ENCODE measurements around the gene HOXB8. TPM values are rescaled to one million over a fixed set of nuclear protein-coding genes. Genes with fewer than 3 reads are reported as not detected.

HOXB8 gene
- total RNA-seq, 2 donors from 2014 or later, result not detected

DNA sequence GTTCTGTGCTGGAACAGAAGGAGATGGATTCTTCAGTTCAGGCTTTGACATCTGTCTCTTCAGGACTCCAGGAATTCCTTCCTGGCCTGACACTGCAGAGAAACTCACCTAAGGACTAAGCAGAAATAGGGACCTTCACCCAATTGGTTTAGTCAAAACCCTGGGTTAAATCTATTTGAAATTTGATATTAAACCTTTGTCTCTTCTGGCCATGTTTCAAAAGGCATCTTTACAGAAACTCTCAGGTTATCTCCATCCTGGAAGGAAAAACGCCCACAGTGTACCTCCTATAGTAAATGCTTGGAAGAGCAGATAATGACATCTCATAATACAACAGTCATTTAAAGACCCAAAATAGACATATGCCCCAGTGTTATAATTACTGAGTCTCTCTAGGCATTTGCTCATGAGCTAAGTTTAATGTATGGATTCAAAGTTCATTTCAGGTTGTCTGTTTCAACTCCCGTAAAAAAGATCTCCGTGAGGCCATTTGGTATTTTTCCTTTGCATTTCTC, 31.3 kb downstream of the HOXB8 start:
- no peaks in the 10 kb centered on the region for H3K36me3 Mint-ChIP-seq (ENCODE audit: low read depth)
- peaks cover 26% of the 10 kb centered on the region for H3K4me1 Mint-ChIP-seq
- no peaks in the 10 kb centered on the region for H3K9me3 Mint-ChIP-seq
- H3K4me3 Mint-ChIP-seq, result peak overlapping the region; percentile 85
- peaks cover 73% of the 10 kb centered on the region for H3K27me3 Mint-ChIP-seq
- no peak overlapping the region for H3K27ac Mint-ChIP-seq
- no peak for ATAC-seq (replicated peaks)

DNA sequence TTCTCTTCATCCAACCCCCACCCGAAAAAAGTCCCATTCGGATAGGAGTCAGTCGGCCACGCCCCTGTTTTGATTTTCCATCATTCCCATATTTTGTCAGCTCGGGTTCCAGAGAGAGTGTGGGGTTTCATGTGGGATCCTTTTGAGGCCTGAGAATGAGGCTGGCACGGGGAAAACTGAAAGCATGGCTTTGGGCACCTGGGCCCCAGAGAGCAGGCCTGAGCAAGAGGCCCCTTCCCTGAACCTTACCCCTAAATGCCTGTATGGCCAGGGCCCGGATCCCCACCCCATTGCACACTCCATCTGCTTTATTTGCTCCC, 32.4 kb downstream of the HOXB8 start:
- no peaks in the 10 kb centered on the region for H3K9me3 Mint-ChIP-seq
- peaks cover 64% of the 10 kb centered on the region for H3K27me3 Mint-ChIP-seq
- H3K4me1 Mint-ChIP-seq, result peaks cover 26% of the 10 kb centered on the region
- peak overlapping the region; percentile 91 for H3K4me3 Mint-ChIP-seq
- H3K27ac Mint-ChIP-seq, result no peak overlapping the region
- no peaks in the 10 kb centered on the region for H3K36me3 Mint-ChIP-seq (ENCODE audit: low read depth)
- ATAC-seq (replicated peaks), result no peak

DNA sequence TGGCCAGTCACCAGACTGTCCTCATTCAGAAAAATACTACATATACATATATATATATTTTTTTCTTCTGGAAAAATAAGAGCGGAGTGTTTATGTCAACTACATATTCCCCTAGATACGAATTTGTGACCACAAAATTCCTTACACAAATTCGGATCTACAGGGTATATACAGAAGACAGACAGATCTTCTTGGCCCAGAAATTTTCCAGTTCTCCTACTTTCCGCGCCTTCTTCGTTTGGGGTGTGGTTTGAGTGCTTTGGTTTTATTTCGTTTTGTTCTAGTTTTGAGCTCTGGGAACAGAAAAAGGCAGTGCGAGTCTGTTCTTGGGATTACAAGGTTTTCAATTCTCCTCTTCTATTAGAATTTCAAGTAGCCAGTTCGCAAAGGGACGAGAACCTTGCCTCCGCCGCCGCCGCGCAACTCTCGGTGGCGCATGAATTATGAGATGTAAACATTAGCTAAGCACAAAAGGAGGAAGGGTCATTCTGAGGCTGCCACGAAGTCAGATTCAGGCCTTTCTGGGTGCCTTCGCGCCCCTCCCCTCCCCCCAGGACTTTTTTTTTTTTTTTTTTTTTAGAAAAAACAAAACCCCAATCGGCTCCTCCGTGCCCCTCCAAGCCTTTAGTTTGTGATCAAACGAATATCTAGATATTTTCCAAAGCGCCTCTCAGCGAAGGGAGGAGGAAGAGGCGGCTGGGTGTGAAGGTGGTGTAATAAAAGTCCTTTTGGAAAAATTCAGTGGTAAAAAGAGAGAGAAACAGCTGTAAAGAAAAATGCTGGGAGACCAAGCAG, 35.1 kb downstream of the HOXB8 start:
- Mint-ChIP-seq H3K4me1 (peaks cover 12% of the 10 kb centered on the region), H3K4me3 (peak overlapping the region; percentile 91), H3K9me3 (no peaks in the 10 kb centered on the region), H3K27ac (no peak overlapping the region), H3K36me3 (ENCODE audit: low read depth) (no peaks in the 10 kb centered on the region), H3K27me3 (peaks cover 41% of the 10 kb centered on the region)
- ATAC-seq (replicated peaks), result no peak

DNA sequence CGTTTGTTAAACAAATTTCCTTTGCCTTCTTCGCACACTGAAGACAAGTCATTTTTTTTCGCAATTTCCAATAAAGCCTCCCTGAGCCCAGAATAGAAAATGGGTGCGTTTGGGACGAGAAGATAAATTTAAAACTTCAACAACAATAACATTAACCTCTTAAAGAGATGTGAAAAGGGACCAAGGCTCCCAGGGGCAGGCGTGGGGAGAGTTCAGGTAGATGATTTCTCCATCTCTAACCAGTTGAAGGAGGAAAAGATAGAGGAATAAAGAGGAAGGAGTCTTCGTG, 35.7 kb downstream of the HOXB8 start:
- Mint-ChIP-seq H3K36me3 (ENCODE audit: low read depth) (no peaks in the 10 kb centered on the region), H3K27me3 (peaks cover 40% of the 10 kb centered on the region), H3K9me3 (no peaks in the 10 kb centered on the region), H3K4me3 (peak overlapping the region; percentile 91), H3K27ac (peak overlapping the region; percentile 84), H3K4me1 (peaks cover 9% of the 10 kb centered on the region)
- ATAC-seq (replicated peaks), result no peak

DNA sequence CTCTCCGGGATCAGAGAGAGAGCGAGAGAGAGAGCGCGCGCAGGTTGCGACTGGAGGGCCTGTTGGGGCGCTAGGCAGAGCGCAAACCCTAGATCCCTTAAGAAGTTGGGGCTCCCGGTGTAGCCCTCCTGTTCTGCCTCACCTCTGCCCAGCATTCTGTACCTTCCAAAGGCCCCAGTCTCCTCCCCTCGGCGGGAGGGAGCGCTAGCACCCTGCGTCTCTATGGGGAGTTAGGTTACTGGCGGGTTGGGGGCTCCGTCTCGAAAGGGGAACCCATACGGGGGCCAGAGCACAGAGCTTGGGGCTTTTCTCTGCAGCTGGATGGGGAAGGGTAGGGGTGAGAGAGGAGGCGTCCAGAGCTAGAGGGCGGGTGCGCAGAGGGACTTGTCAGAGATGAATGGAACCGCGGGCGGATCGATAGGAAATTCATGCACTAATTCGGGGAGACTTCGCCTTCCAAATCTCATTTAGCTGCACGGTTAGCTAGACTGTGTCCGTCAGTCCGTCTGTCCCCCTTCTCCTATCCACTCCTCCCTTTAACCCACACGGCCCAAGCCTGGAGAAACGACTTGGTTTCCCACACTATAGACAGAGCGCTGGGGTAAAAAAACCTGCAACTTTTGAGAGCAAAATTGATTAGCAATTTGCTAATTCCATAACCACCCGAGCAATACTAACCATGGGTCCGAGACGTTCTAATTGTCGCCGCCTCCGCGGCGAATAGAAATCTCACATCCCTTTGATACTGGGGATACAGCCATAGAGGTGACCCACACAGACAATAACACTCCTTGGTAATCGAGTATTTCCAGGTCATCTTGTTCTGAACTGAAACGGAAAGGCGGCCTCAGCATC, 36.2 kb downstream of the HOXB8 start:
- ATAC-seq (replicated peaks), result peak; percentile 77
- Mint-ChIP-seq H3K9me3 (no peaks in the 10 kb centered on the region), H3K4me1 (peaks cover 9% of the 10 kb centered on the region), H3K27ac (peak overlapping the region; percentile 84), H3K4me3 (peak overlapping the region; percentile 91), H3K27me3 (peaks cover 36% of the 10 kb centered on the region), H3K36me3 (ENCODE audit: low read depth) (no peaks in the 10 kb centered on the region)

GRCh38 chr17:48577946-48578615, 37.0 kb downstream of the HOXB8 start, which contains the start of gene HOXB4:
TSS of gene HOXB4 (minus strand) at chr17:48578350. CDS start at chr17:48578319, 31 bp downstream.
- Mint-ChIP-seq H3K4me1 (peaks cover 9% of the 10 kb centered on the region), H3K27ac (peak within 1 kb of the TSS; percentile 84)

GRCh38 chr17:48577330-48577945, 37.7 kb downstream of the HOXB8 start:
- H3K4me1 Mint-ChIP-seq, result peaks cover 9% of the 10 kb centered on the region
- peak overlapping the region; percentile 50 for H3K27ac Mint-ChIP-seq
- H3K27me3 Mint-ChIP-seq, result peaks cover 25% of the 10 kb centered on the region

More at GRCh38 chr17:48577946-48578615, 37.0 kb downstream of the HOXB8 start, which contains the start of gene HOXB4:
- no peaks in the 10 kb centered on the region for H3K36me3 Mint-ChIP-seq (ENCODE audit: low read depth)
- peak within 1 kb of the TSS; percentile 91 for H3K4me3 Mint-ChIP-seq
- no peaks in the 10 kb centered on the region for H3K9me3 Mint-ChIP-seq
- peak; percentile 88 for ATAC-seq (replicated peaks)
- H3K27me3 Mint-ChIP-seq, result peaks cover 31% of the 10 kb centered on the region

GRCh38 chr17:48576479-48577309, 38.4 kb downstream of the HOXB8 start:
- peaks cover 9% of the 10 kb centered on the region for H3K4me1 Mint-ChIP-seq
- H3K9me3 Mint-ChIP-seq, result no peaks in the 10 kb centered on the region
- no peaks in the 10 kb centered on the region for H3K36me3 Mint-ChIP-seq (ENCODE audit: low read depth)
- H3K27me3 Mint-ChIP-seq, result peaks cover 23% of the 10 kb centered on the region
- ATAC-seq (replicated peaks), result no peak
- H3K4me3 Mint-ChIP-seq, result peak overlapping the region; percentile 91
- no peak overlapping the region for H3K27ac Mint-ChIP-seq

More at GRCh38 chr17:48577330-48577945, 37.7 kb downstream of the HOXB8 start:
- ATAC-seq (replicated peaks), result peak; percentile 1
- Mint-ChIP-seq H3K36me3 (ENCODE audit: low read depth) (no peaks in the 10 kb centered on the region), H3K9me3 (no peaks in the 10 kb centered on the region), H3K4me3 (peak overlapping the region; percentile 91)

DNA sequence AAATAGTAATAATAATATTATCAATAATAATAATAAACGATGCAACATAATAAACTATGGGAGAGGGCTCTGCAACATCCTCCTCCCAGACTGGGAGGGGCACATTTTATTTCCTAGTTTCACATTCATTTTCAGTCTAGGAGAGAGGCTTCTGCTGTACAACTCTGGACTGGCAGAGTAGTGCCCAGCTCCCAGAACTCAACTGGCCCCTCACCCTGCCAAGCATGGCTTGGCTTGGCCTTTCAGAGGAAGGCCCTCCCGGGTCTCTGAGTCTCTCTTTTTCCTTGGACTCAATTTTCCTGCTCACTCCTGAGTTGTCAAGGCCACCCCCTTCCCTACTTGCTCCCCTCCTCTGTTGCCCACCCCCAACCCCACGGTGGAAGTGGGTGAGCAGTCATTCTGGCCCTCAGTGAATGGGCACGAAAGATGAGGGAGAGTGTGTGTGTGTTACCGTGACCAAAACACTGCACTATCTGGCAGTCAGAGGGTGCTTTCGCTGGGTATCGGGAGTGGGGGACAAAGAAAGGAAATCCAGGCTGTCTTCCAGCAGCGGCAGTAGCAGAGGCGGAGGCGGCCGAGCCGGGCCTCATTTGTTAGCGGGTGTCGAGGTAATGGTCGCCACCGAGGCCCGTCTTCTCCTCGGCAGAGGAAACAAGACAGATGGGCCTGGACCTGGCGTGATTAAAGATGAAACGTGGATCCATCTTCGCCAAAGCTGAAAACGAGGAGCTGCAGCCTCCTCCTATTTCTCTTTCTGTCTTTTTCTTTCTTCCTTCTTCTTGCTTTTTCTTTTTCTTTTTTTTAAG, 39.2 kb downstream of the HOXB8 start:
- Mint-ChIP-seq H3K9me3 (no peaks in the 10 kb centered on the region), H3K27me3 (peaks cover 19% of the 10 kb centered on the region), H3K36me3 (ENCODE audit: low read depth) (no peaks in the 10 kb centered on the region), H3K4me3 (no peak overlapping the region), H3K27ac (no peak overlapping the region), H3K4me1 (peaks cover 9% of the 10 kb centered on the region)
- no peak for ATAC-seq (replicated peaks)

DNA sequence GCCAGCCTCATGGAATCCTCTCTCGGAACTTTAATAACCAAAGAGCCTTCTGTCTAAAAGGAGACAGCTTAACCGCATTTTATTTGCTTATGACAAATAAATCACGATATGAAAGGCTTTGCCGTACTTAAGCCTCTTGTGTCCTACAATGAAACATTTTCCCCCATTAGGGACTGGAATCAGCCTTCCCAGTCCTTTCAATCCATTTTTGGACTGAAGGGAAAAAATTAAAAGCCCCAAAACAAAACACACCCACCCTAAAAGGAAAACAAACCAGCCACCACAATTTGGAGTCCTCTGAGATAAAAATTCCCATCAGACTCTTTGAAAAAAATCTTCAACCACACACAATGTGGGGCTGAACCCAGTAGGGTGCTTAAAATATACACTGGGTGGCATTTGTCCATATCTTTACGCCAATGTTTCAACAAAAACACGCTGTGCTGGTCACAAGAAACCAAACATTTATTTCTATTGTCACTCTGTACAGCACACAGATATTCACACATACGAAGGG, 40.0 kb downstream of the HOXB8 start:
- ATAC-seq (replicated peaks), result no peak
- Mint-ChIP-seq H3K27ac (no peak overlapping the region), H3K36me3 (ENCODE audit: low read depth) (no peaks in the 10 kb centered on the region), H3K4me1 (peaks cover 9% of the 10 kb centered on the region), H3K9me3 (no peaks in the 10 kb centered on the region), H3K27me3 (peaks cover 12% of the 10 kb centered on the region), H3K4me3 (no peak overlapping the region)

DNA sequence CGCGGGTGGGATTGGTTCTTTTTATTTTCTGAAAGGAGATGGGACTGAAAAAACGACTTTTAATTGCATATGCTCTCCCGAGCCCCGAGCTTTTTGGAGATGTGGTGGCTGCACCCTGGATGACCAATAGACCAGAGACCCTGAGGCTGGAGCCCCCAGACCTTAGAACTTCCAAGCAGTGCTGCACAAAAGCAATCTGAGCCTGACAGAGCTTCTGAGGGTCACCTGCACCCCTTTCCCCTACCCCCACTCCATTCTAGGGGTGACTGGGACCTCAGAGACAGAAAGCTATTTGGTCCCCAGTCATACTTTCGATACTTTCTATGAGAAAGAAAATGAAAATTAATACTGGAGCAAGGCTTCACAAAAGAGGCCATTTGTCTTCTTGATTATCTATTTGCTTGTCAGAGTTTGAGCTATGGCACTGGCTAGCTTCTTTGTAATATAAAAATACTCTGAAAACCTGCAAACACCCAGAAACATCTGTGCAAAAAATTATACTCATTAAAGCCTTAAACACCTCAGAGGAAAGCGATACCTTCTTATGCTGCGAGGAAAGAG, 40.5 kb downstream of the HOXB8 start:
- H3K4me1 Mint-ChIP-seq, result peaks cover 4% of the 10 kb centered on the region
- H3K27me3 Mint-ChIP-seq, result peaks cover 8% of the 10 kb centered on the region
- no peaks in the 10 kb centered on the region for H3K9me3 Mint-ChIP-seq
- H3K4me3 Mint-ChIP-seq, result no peak overlapping the region
- no peak for ATAC-seq (replicated peaks)
- no peak overlapping the region for H3K27ac Mint-ChIP-seq
- H3K36me3 Mint-ChIP-seq (ENCODE audit: low read depth), result no peaks in the 10 kb centered on the region

DNA sequence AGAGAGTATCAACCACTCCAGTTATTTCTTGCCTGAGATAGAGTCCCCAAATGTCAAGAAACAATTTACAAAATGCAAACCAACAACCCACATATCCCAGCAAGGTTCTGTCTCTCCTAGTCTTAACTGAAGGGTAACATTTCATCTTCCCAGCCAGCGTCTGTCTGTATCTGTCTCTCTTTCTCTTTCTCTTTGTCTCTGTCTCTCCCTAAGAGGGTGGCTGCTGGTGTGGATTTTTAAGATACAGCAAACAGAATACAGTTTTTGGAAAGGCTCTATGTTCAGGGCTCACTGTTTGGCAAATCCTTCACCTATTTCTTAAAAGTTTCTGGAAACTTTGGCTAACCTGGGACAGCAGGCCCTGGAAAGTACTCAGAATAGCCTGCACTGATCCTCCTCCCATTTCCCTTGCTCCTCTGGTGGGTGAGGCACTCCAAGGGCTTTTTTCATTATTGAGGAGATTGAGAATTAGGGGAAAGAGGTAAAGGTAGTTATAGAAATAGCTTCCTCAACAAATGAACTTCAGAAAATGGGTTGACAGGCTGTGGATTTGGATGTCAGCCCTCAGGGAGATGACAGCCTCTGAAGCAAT, 43.2 kb downstream of the HOXB8 start:
- Mint-ChIP-seq H3K9me3 (no peaks in the 10 kb centered on the region), H3K4me3 (no peak overlapping the region), H3K4me1 (no peaks in the 10 kb centered on the region), H3K27me3 (peaks cover 7% of the 10 kb centered on the region), H3K36me3 (ENCODE audit: low read depth) (no peaks in the 10 kb centered on the region), H3K27ac (no peak overlapping the region)
- no peak for ATAC-seq (replicated peaks)

Measured in activated T-helper 17 cell treated with anti-CD3 and anti-CD28 coated beads, Interleukin-2, amount 50 U/mL, for 72 hours (primary cell).